Measurements from ENCODE around the gene DAZAP1. TPM values are rescaled to one million over a fixed set of nuclear protein-coding genes. Genes with fewer than 3 reads are reported as not detected.

The DAZAP1 gene
- total and polyA plus RNA-seq, 2 of the 4 experiments (the other 2 are of a cell fraction), result 22.0 to 62.8 TPM

GRCh38 chr19:1387684-1388636, 19.4 kb upstream of the DAZAP1 start:
- no peak overlapping the region for H4K8ac ChIP-seq (ENCODE audit: low read depth in 2 of 2, low read length in 2 of 2)
- no peak overlapping the region for H2AFZ ChIP-seq (replicated peaks; ENCODE audit: low read length, poor library complexity)
- no peak for ATAC-seq (ENCODE audit: low read depth)
- H2BK5ac ChIP-seq (ENCODE audit: low read depth, low read length, poor library complexity, severe bottlenecking), result no peak overlapping the region
- no peak overlapping the region for H4K91ac ChIP-seq (ENCODE audit: insufficient read depth, low read depth, low read length)
- H3K9me1 ChIP-seq (ENCODE audit: insufficient read depth, low read length), result peaks cover 4% of the 10 kb centered on the region; the same call in 1 of the 2 replicates
- POLR2A ChIA-PET (ENCODE audit: unreplicated experiment), result no interaction called here
- H2AK9ac ChIP-seq (replicated peaks; ENCODE audit: low read depth, low read length, poor library complexity), result no peak overlapping the region
- no peak overlapping the region for H3K14ac ChIP-seq (replicated peaks; ENCODE audit: low read depth, low read length)
- H2BK120ac ChIP-seq (ENCODE audit: low read depth, low read length), result no peak overlapping the region
- CTCF ChIA-PET, result no interaction called here
- no peak overlapping the region for H3K4ac ChIP-seq (ENCODE audit: low read depth, low read length)
- no peaks in the 10 kb centered on the region for H3K27me3 ChIP-seq (ENCODE audit: control insufficient read depth, insufficient read depth, low read length)
- H2BK20ac ChIP-seq (ENCODE audit: low read depth, low read length), result no peak overlapping the region
- in situ Hi-C loops (cut with MboI; ENCODE audit: low sequenced_read_pairs) (no loop called here), intact Hi-C loops (cut with micrococcal nuclease) (no loop called here), dilution Hi-C loops (cut with HindIII; ENCODE audit: low sequenced_read_pairs, unreplicated experiment) (no loop called here)
- TF ChIP-seq CEBPB (IDR thresholded peaks at IDR 0.05; ENCODE audit: low read depth, low read length), result no peak
- TF ChIP-seq RAD21 (IDR thresholded peaks at IDR 0.05; ENCODE audit: low read length), result no peak
- no peak for TF ChIP-seq NFE2L2 (IDR thresholded peaks at IDR 0.05; ENCODE audit: low read depth, low read length)
- TF ChIP-seq ELK1 (IDR thresholded peaks at IDR 0.05; ENCODE audit: borderline replicate concordance, low read depth, low read length), result no peak
- no peak for TF ChIP-seq USF2 (IDR thresholded peaks at IDR 0.05; ENCODE audit: low read depth, low read length)
- TF ChIP-seq RFX5 (IDR thresholded peaks at IDR 0.05; ENCODE audit: low read depth, low read length), result no peak
- TF ChIP-seq POLR2A (IDR thresholded peaks at IDR 0.05; ENCODE audit: low read depth, low read length), result no peak
- TF ChIP-seq RCOR1 (IDR thresholded peaks at IDR 0.05; ENCODE audit: insufficient replicate concordance, low read length), result no peak
- no peak for TF ChIP-seq SMC3 (IDR thresholded peaks at IDR 0.05; ENCODE audit: low read depth, low read length)
- TF ChIP-seq MAFK (IDR thresholded peaks at IDR 0.05; ENCODE audit: low read depth, low read length), result no peak
- TF ChIP-seq BHLHE40 (IDR thresholded peaks at IDR 0.05; ENCODE audit: low read depth, low read length), result no peak
- no peak for TF ChIP-seq CHD1 (IDR thresholded peaks at IDR 0.05; ENCODE audit: low read depth, low read length)
- no peak overlapping the region for H2AK5ac ChIP-seq (ENCODE audit: low read depth, low read length)
- H3K4me1 ChIP-seq (ENCODE audit: control insufficient read depth, insufficient read depth, low read length), result no peaks in the 10 kb centered on the region
- no peak overlapping the region for H4K5ac ChIP-seq (ENCODE audit: low read depth, low read length)
- no peak overlapping the region for H3K4me3 ChIP-seq (ENCODE audit: insufficient read depth, low read depth, low read length)
- no peak overlapping the region for H3K27ac ChIP-seq (ENCODE audit: insufficient read depth, low read length)
- peaks cover 9 to 44% of the 10 kb centered on the region in 2 experiments; a peak in 3 of 4 replicates for H3K79me1 ChIP-seq (ENCODE audit: low read depth in 1 of 2, low read length in 2 of 2)
- no peaks in the 10 kb centered on the region for H3K9me3 ChIP-seq (ENCODE audit: control insufficient read depth, insufficient read depth, low read length)
- 82% methylated on average over 6 of the region's 45 CpGs; no CpG with 5 or more reads in 1 of the 2 experiments for WGBS, 2 experiments (ENCODE audit: extremely low coverage in 2 of 2, insufficient read length in 1 of 2)
- no peak overlapping the region for H2BK15ac ChIP-seq (ENCODE audit: low read depth, low read length)
- no peak overlapping the region for H3K23ac ChIP-seq (ENCODE audit: low read depth, low read length)
- H3K9ac ChIP-seq (ENCODE audit: low read depth, low read length), result no peak overlapping the region
- H3K4me2 ChIP-seq (ENCODE audit: low read depth, low read length), result no peak overlapping the region
- no peak for DNase-seq
- H4K20me1 ChIP-seq (ENCODE audit: insufficient read depth, low read length), result peaks cover 5% of the 10 kb centered on the region
- H3K36me3 ChIP-seq (ENCODE audit: control insufficient read depth, insufficient read depth, low read length), result peaks cover 20% of the 10 kb centered on the region
- no TSS peak for BruUV-seq (replicated peaks)
- no peak overlapping the region for H3K56ac ChIP-seq (ENCODE audit: extremely low read depth, insufficient read depth, low read length)
- H3K18ac ChIP-seq (ENCODE audit: low read depth, low read length), result no peak overlapping the region
